Measurements from ENCODE around the gene PAX8.

DNA sequence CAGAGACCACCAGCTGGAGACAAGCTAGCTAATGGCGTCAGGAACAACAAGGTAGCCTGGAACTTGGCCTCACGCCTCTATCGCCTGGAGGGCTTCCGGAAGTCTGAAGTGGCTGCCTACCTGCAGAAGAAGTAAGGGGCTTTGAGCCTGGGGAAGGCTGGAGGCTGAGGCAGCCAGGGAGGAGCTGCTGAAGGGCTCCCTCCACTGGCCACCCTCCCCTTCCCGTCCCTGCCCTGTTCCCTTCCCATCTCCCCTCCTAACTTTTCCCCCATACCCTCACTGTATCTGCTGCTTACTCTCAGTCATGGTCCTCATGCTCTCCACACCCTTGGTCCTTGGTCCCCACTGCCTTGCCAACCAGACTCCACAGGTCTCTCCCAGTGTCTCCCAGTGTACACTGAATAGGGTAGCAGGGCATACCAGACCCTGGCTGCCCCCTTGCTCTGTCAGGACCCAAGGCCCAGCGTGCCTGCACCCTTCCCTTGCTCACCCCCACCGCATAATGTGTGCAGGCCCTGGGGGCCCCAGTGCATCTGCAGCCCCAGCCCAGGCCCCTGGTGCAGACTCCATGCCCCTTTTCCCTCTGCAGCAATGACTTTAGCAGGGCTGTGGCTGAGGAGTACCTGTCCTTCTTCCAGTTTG is 86.1 kb downstream of the PAX8 start:
- no peak for TF ChIP-seq GATA2 (IDR thresholded peaks at IDR 0.05; ENCODE audit: low read depth, low read length)
- TF ChIP-seq GATA3 (IDR thresholded peaks at IDR 0.05; ENCODE audit: low read depth, low read length): no peak
